Ishikawa (cell line): ENCODE results near the gene PCP4L1.

Experiments
- CREB1 ChIP-seq: IDR thresholded peaks from 2 replicates; pipeline ENCODE4 v1.6.1; 2012; ENCODE audit warnings: low read depth
- EP300 ChIP-seq: IDR thresholded peaks from 2 replicates; pipeline ENCODE4 v1.6.1; 2012; ENCODE audit warnings: borderline replicate concordance
- FOXM1 ChIP-seq: IDR thresholded peaks from 2 replicates; pipeline ENCODE4 v1.6.1; 2012; ENCODE audit warnings: low read depth, borderline replicate concordance
- TCF12 ChIP-seq: IDR thresholded peaks from 2 replicates; pipeline ENCODE4 v1.6.1; 2012; ENCODE audit warnings: low read depth
- TF ChIP-seq, protein P1 (sequence below): IDR thresholded peaks from 2 replicates; pipeline ENCODE4 v1.6.1; 2012

DNA sequence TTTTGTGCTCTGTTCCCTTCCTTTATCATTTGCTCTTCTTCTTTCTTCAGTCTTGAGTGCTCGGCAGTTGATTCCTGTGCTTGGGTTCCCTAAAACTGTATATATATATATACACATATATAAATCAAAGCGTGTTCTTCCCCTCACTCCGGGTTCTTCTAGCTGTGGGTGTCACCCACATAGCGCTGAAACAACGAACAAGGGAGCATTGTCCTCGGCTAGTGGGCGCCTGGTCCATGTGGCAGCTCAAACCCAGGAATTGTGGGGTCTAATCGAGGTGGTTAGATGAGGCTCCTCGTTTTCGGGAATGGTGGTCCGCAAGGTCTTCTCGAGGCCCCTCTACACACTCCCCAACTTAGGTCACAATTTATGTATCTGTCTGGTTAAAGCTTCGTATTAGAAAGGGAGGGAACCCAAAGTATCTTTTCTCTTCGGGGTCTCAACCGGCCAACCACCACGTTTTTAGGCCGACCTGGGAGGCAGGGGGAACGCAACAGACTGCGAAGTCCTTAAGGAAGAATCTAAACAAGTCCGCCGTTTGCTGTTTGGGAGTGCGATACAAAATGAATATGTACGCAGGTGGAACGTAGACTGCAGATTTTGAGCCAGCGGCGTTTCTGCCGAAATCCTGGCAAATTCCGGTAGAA is 55.1 kb downstream of the PCP4L1 start:
- TF ChIP-seq FOXM1 (no peak), TCF12 (no peak), EP300 (no peak), CREB1 (no peak)
- TF ChIP-seq, protein P1, sequence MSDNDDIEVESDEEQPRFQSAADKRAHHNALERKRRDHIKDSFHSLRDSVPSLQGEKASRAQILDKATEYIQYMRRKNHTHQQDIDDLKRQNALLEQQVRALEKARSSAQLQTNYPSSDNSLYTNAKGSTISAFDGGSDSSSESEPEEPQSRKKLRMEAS = no peak
